Stimulated activated CD4-positive, alpha-beta T cell treated with anti-CD3 and anti-CD28 coated beads, Interleukin-12 subunit alpha, Interleukin-12 subunit beta, amount 100 ng/mL, for 4 hours (primary cell): ENCODE results near the gene CEP85.
"Not testable (repeated sequence)": the region's sequence is repeated elsewhere in the genome, so short reads cannot be mapped to it uniquely, and the experiment has no call there.

Experiments
- DNase-seq: peaks from one replicate; pipeline ENCODE4 v3.0.0-alpha.2; 2020

CEP85 gene

DNA sequence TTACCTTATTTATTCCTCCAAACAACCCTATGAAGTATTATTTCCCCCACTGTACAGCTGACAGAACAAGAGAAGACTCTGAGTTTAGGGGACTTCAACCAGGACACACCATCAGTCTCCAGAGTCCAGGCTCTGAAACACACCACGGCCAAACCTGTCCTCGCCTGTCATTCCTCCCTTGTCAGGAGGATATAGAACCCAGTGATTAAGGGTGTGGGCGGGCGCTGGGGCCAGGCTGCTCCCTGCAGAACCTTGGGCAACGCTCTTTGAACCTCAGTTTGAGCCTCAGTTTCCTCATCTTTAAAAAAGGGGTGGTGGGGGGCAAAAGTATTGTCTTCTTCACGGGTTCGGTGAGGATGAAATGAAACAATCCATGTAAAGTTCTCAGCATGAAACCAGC, 9.4 kb upstream of the CEP85 start:
- DNase-seq: no peak

DNA sequence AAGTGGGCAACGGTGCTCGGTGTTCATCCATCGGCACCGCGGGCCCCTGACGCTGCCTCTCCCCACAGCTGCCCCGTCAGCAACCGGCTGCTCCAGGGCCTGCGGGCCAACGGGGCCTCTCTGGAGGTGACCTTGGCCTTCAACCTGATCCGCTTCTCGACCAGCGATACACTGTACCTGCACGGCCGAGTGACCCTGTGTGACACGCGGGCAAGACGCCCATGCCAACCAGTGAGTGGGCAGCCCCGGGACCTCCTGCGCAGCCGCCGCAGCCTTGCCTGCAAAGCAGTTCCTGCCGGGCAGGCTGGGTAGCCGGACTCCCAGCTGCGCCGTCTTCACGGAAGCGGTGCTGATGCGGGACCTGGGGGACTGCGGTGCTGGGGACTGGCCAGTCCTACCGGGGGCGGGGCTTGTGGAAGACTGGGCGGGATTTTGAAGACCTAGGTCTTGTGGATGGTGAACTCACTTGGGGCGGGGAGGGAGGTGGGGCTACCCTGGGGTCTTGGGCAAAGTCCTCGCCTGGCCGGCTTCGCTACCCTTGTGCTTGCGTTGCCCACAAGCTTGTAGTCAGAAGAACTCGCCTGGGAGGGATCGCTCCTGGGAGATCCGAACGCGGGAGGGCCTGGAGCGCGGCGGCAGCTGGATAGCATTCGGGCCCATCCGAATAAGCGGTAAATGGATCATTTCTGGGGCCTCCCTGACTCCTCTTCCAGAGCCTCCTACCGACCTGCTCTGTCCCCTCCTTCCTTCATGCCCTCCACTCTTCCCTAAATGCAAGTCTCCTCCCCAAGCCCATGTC, 8.8 kb upstream of the CEP85 start:
- DNase-seq: peak; percentile 52

DNA sequence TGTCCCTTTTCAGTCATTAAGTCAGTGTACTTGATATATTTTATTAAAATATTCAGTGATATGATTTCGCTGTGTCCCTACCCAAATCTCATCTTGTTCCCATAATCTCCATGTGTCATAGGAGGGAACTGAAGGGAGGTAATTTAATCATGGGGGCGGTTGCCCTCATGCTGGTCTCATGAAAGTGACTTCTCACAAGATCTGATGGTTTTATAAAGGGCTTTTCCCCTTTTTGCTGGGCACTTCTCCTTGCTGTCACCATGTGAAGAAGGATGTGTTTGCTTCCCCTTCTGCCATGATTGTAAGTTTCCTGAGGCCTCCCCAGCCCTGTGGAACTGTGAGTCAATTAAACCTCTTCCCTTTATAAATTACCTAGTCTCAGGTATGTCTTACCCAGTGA, 3.3 kb upstream of the CEP85 start:
- DNase-seq: not testable (repeated sequence)

DNA sequence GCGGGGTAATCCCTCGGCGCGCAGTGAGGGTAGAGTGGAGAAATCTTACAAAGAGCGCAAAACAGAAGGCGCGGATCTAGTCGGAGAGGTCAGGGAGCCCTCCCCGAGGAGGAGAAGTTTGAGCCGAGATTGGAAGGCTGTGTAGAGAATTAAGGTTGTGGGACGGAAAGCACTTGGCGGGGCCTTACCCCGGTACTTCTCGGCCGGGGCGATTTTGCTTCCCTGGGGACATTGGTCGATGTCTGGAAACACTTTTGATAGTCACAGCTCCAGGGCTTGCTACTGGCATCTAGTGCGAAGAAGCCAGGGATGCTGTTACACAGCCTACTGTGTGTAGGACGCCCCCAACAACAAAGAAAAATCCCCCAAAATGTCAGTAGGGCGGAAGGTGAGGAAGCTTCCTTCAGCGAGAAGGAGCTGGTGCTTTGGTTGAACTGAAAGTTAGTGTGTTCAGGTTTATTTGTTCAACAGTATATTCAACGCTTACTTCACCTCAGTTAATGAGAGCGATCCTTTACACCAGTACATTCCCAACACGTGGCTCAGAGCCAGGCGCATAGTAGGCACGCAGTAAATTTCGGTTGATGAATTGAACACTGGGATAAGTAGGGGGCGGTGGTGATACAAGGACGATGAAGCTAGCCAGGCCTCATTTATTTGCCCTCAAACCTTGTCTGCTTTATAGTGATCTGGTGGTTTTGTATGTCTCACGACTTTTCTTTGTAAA, 807 bp downstream of the CEP85 start:
- peak; percentile 12 for DNase-seq

DNA sequence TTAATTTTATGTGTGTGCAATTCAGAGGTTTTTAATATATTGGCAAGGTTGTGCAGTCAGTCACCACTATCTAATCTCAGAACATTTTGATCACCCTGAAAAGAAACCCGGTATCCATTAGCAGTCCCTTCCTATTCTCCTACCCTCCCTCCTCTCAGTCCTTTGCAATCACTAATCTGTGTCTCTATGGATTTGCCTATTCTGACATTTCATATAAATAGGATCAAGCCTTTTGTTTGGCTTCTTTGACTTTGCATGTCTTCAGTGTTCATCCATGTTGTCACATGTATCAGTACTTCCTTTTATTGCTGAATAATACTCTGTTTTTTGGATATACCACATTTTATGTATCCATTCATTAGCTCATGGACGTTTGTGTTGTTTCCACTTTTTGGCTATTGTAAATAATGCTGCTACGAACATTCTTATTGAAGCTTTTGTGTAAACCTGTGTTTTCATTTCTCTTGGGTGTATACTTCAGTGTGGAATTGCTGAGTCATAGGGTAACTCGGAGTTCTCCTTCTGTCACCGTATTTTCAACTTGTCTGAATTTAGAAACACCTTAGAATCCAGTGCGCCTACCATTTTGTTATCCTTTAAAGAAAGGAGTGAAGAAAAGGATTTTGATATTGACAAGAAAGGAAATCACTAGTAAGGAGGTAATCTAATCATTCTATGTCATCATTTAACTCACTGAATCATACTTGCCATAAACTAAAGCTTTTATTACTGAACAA, 3.4 kb downstream of the CEP85 start:
- no peak for DNase-seq

DNA sequence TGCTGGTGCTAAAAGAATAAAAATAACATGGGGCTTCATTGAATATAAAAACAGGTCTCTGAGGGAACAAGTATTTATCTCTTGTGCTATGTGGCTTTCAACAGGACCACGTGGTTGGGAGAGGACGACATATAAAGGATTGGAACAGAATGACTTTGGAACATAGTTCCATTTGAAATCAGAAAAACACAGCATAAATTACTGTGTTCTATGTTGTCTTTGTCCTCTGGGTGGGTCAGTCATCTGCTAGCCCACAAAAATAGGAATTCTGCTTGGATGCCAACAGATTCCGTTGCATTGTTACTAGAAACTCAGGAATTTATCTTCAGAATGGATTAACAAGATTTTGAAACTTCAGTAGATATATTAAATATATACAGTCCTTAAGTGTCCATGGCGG, 5.9 kb downstream of the CEP85 start:
- DNase-seq: no peak

DNA sequence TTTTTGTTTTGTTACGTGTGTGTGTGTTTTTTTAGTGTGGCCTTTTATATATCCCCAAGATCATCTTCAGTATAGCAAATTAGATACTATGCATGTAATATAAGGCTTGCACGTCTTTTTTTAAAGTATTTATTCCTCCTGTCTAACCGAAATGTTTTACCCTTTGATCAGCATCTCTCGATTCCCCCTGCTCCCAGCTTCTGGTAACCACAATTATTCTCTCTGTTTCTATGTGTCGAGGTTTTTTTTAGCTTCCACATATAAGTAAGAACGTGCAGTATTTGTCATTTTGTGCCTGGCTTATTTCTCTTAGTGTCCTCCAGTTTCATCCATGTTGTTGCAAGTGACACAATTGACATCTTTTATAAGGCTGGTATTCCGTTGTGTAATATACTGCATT, 18.7 kb downstream of the CEP85 start:
- no peak for DNase-seq

DNA sequence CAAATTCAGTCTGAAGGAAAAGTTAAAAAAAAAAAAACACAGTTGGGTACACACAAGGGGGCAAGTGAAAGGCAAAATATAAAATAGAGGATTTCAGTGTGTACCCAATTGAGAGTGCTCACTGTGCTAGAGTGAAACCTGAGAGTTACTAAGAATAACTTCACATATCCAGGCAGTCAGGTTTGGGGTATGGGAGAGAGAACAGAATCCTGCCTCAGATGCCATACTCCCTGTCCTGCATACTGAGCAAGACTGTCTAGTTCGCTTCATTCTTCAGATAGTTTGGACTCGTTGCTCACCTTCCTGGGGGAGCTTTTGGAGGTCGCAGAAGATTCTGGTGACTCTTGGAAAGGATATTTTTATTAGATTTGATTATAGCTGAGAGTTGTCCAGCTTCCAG, 20.4 kb downstream of the CEP85 start:
- DNase-seq: no peak

DNA sequence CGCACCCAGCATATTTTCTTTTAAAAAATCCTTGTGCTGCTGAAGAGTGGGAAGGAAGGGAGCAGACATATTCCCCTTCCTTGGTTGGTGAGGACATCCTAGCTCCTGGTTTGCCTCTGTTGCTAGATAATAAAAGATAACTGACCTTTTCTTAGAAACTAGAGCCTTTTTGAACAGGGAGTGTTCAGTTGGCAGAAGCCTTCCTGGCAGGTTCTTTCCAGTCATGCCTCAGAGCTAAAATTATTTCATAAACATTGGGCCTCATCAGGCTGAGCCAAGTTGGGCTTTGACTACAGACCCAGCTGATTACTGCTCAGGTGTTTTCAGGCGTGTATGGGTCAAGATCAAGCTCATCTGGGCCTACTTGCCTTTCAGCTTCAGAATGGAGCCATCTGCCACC, 23.2 kb downstream of the CEP85 start:
- no peak for DNase-seq

DNA sequence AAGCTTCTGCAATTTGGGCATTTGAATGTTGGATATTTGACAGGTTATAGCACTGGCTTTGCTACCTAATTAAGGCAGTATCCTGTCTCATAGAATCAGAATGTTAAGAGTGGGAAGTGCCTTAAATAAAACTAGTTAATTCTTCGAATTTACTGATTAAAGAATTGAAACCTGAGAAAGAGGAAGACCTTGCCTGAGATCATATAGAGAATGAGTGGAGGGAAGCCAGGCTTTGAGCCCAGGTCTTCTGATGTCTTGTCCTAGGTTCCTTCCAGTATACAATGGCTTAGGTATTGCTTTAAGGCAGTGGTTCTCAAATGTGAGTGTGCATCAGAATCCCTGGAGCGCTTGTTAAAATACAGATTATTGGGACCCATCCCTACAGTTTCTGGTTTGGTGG, 25.0 kb downstream of the CEP85 start:
- no peak for DNase-seq

DNA sequence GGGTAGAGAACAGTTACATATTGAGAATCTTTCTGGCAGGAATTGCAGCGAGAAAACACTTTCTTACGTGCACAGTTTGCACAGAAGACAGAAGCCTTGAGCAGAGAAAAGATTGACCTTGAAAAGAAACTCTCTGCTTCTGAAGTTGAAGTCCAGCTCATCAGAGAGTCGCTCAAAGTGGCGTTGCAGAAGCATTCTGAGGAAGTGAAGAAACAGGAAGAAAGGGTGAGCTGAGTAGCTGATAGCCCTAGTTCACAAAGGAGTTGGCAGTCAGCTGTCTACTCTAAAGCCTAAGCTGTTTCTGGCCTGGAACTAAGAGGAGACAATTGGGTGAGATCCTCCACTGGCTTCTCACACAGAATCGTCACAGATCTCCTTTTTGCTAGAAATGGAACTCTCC, 25.6 kb downstream of the CEP85 start:
- no peak for DNase-seq

DNA sequence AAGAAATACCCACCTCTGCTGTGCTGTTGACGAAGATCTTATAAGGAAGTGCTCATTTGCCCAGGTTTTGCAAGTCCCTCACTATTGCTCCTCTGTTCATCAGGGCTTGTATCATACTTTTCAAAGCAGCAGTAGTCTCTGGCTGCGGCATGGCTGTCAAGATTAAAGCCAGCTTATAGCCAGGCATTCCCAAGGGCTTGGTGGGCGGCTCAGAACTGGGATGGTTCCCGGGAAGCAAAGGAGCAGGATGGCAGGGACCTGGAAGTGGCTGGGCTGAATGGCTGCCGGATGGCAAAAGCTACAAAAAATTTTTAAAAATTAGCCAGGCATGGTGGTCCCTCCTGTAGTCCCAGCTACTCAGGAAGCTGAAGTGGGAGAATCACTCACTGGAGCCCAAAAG, 29.2 kb downstream of the CEP85 start:
- no peak for DNase-seq

DNA sequence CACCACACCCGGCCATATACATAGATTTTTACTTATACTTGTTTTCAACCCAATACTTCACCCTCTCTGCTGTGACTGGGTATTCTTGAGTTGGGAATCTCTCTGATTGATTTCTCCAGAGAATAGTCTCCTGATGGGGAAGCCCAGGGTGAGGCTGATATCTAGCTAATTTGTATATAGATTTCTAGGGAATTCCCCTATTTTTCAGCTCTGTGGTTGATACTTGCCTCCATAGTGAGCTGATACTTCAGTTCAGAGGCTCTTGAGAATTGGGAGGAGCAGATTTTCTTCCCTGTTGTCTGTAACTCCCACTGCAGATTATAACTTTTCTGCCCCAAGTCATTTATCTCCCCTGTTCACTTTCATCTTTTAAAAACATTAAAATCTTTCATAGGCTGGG, 31.4 kb downstream of the CEP85 start:
- DNase-seq: no peak

DNA sequence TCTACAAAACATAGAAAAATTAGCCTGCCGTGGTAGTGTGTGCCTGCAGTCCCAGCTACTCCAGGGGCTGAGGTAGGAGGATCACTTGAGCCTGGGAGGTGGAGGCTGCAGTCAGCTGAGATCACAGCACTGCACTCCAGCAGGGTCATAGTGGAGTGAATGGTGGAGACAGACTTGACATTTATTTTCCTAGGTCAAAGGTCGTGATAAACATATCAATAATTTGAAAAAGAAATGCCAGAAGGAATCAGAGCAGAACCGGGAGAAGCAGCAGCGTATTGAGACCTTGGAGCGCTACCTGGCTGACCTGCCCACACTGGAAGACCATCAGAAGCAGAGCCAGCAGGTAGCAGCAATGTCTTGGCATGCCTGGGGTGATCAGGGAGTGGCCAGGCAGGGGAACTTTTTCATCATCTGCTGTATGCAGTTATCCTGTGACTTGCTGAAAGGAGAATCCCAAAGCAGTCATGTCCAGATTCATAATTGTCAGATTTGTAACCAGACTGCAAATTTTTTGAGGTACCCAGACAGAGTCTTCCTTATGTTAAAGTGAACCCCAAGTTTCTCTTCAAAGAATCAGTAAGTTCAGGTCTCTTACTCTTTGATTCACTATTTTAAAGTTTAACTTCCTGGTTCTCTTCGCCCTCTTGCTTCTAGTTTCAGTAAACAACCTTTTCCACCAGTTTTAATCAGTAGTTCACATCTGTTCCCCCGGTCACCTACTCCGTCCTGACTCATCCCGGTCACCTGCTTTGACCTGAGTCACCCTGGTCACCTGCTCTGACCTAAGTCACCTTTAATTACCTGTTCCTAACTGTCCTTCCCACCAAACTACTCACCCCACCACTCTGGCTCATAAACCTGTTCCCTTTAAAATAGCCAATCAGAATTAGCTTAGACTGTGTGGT, 34.5 kb downstream of the CEP85 start:
- DNase-seq: no peak

DNA sequence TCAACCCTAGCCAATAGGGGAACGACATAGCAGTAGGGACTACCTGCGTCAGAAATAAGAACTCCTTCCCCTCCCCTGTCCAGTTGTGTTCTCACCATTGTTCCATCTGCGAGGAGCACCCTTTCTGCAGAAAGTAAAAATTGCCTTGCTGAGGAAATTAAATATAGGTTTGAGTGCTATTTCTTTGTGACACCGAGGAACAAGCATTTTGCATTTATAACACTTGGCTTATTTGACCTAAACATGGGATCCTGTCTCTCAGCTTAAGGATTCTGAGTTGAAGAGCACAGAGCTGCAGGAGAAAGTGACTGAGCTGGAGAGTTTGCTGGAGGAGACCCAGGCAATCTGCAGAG, 35.2 kb downstream of the CEP85 start:
- no peak for DNase-seq

DNA sequence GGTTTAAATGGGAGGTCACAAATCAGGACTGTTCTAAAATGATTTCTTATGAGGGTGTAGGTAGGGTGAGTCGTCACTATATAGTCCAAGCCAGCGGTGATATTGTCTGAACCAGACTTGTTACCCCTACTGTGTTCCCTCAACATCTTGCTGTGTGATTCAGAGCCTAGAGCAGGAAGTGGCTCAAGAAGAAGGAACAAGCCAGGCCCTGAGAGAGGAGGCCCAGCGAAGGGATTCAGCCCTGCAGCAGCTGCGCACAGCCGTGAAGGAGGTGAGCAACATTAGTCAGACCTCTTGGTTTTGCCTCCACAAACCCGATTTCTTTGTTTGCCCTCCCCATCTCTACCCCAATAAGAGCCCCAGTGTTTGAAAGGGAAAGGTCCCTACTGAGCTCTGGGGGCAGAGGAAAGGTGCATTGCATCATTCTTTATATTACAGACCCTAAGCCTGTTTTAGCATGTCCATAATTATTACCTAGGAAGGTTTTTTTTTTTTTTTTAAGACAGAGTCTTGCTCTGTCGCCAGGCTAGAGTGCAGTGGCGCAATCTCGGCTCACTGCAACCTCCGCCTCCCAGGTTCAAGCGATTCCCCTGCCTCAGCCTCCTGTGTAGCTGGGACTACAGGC, 40.9 kb downstream of the CEP85 start:
- DNase-seq: no peak

DNA sequence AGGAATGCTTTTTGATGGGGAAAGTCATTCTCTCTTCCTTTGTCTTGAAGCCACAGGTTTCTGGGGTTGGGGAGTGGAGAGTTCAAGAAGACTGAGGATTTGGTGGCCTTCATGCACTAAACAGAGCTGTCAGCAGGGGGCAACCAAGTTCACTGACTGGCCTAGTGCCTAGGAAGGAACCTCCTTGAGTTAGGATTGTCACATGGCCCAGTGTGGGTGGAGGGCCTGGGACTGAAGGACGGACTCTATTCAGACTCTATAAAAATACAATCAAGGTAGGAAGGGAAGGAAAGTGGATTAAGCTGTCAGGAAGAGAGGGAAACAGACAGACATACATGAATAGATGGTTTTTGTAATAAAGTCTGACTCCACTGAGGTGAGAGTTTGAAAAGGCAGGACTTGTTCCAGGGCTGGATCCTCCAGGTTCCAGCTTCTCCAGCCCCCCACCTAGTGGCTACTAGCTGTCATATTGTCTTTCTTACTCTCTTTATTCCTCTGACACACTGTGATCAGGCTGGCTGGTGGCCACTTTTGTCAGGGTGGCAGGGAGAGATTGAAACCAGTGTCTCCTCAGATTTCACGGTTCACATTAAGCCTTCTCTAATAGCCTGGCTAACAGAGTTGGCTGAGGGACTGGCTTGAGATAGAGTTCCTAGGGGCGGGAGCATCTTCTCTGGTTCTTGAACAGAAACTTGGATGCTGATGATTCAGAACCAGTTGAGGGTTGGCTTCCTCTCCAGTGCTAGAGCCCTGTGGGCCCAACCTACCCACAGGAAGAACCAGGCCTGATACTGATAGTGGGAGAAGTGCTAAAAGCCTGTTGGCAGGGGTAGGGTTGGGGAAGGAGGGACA, 41.8 kb downstream of the CEP85 start:
- DNase-seq: peak; percentile 72

DNA sequence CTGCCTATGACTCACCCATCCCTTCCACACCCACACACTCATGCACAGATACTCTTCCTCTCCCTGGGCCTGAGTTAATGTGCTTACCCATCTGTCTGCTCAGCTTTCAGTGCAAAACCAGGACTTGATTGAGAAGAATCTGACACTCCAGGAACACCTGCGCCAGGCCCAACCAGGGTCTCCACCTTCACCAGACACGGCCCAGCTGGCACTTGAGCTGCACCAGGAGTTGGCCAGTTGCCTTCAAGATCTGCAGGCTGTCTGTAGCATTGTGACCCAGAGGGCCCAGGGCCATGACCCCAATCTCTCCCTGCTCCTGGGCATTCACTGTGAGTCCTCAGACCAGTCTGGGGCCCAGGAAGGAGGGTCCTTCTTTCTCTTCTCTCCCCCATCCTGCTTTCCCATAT, 42.4 kb downstream of the CEP85 start:
- DNase-seq: no peak

DNA sequence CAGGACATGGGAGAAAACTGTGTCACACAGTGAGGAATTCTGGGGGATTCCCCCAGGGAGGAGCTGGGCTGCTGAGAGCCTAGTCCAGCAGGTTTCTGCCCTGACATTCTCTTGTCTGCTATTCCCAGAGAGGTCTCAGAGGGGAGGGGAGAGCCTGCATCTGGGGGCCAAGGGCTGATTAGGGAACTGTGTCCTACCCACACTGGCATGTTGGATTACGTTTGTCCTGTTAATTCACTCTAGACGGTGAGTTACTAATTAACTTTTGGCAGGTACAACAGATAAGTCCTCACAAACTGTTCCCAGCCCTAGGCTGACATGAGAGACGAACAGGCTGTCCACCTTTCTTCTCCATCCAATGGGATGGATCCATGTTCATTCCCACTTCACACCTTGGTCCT, 43.3 kb downstream of the CEP85 start:
- no peak for DNase-seq

DNA sequence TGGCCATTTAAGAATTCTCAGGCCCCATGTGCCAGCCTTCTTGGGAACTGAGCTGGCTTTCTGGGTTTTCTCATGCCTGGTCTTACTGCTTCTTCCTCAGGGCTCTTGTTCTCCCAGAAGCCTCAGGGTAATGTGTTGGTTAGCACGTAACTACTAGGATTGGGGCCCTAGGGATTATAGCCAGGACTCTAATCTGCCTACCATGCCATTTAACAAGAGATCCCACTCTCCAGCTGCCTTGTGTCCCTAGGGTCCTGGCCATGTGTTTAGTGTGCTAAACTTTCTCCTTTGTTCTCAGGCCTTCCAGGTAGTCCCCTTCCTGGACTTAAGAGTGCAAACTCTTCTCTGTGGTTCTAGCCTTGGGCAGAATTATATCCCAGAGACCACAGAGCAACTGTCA, 43.7 kb downstream of the CEP85 start:
- DNase-seq: no peak

DNA sequence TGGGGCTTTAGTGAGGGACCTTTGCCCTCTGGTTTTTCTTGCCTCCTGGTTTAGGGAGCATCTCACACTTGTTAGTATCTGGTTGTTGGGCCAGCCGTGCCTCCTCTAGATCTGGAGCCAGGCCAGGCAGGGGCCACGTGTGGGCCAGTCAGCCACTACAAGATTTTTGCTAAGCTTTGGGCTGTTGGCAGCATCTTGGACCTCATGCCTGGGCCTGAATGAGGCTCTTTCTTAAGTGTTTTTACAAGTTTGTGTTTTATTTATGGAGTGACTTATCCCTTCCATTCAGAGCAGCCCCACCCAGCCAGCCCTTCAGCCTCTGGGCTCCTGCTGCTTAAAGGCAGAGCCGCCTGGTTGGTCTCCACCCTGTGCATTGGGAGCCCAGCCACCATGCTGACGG, 44.3 kb downstream of the CEP85 start:
- no peak for DNase-seq
